Measurements from ENCODE around the gene AGAP1.

- TF ChIP-seq CTCF (IDR thresholded peaks at IDR 0.05) = no peak
- TF ChIP-seq POLR2A (IDR thresholded peaks at IDR 0.05) = no peak
- TF ChIP-seq EP300 (IDR thresholded peaks at IDR 0.05) = no peak
Measured at GRCh38 chr2:235462415-235462790, 31.4 kb upstream of the AGAP1 start.
